NCI-H345 treated with DMSO at 0.1 percent for 48 hours (cell line): ENCODE measurements around the gene TNFSF13.

ENCODE experiments used
- DNase-seq: peaks from one replicate; lab custom pipeline; 2025; ENCODE audit not compliant: unreplicated experiment; lab: John Stamatoyannopoulos, UW

TNFSF13 gene

DNA sequence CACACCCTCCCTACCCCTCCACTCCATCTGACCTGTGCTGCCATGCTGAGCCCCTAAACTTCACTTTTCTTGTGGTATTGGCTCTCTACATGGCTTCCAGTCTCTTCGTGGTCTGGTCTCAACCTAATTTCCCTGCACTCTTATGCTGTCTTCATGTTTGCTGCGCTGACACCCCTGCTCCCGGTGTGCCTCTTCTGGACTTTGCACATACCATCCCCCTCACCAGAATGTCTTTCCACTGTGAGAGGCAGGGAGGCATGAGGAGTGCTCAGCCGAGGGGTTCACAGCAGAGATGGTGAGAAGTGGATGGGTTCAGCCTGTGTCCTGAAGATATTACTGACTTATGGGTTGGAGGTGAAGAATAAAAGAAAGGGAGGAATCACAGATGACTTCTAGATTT, 7.2 kb upstream of the TNFSF13 start:
- no peak for DNase-seq

DNA sequence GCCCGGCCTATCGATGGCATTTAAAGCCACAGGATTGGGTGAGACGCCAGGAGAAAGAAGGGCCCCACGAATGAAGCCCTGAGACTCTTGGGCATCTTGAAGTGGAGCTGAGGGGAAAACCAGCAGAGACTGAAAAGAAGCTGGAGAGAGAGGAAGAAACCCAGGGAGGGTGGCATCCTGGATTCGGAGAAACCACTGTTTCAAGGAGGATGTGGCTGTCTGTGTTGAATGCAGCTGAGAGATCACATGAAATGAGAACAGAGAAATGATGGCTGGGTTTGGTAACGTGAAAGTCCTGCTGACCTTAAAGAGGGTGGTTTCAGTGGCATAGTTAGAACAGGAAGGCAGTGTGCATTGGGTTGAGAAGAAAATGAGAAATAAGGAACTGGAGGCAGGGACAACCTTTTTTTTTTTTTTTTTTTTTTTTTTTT, 5.9 kb upstream of the TNFSF13 start:
- DNase-seq = no peak

DNA sequence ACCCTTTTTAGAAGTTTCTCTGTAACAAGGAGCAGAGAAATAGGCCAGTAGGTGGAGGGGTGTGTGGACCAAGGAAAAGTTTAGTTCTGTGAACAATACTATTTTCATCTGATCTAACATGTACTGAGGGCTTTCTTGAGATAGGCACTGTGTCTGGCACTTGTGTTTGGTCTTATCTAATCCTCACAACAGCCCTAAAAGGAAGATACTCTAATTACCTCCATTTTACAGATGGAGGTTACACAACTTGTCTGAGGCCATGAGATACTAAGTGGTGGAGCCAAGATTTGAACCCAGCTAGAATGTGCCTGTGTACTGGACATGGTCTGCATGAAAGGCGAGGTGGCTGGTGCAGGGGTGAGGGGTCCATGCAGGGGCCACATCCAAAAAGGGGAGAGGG, 5.2 kb upstream of the TNFSF13 start:
- DNase-seq = no peak

DNA sequence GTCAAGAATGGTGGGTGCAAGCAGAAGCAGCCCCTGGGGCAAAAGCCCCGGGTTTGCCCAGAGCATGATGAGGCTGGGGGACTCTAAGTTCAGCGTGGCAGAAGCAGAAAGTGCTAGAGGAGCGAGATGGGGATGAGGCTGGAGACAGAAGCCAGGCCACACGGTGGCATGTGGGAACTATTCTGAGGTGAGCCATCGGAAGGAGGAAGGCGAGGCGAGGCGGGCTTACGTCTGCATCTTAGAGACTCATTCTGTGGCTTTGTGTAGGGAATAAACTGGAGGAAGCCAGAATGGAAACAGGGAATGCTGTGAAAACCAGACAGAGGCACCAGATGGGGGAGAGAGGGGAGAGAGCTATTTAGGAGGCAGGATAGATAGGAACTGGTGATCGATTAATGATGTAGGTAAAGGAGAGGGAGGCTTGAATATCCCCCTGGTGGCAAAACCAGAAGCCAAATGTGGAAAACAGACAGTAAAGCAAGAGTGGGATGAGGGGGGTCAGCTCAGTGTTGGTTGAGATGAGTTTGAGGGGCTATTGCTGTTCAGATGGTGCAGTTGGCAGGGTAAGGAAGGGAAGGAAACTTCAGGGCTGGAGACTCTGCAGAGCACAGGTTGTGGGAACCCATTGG, 3.1 kb upstream of the TNFSF13 start:
- no peak for DNase-seq

DNA sequence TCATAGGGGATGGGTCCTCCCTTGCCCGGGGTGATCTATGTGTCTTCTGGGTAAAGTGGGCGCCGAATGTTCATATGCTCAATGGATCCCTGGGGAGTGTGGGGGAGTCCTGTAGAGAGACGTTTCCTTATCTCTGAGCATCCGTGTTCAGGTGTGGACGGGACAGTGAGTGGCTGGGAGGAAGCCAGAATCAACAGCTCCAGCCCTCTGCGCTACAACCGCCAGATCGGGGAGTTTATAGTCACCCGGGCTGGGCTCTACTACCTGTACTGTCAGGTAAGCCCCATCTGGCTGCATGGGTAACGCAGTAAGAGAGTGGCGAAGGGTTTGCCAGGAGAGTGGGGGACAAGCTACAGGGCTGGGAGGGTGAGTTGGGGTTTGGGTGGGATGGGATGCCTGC, 1.9 kb upstream of the TNFSF13 start:
- DNase-seq = no peak

DNA sequence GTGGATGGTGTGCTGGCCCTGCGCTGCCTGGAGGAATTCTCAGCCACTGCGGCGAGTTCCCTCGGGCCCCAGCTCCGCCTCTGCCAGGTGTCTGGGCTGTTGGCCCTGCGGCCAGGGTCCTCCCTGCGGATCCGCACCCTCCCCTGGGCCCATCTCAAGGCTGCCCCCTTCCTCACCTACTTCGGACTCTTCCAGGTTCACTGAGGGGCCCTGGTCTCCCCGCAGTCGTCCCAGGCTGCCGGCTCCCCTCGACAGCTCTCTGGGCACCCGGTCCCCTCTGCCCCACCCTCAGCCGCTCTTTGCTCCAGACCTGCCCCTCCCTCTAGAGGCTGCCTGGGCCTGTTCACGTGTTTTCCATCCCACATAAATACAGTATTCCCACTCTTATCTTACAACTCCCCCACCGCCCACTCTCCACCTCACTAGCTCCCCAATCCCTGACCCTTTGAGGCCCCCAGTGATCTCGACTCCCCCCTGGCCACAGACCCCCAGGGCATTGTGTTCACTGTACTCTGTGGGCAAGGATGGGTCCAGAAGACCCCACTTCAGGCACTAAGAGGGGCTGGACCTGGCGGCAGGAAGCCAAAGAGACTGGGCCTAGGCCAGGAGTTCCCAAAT, 1.3 kb upstream of the TNFSF13 start:
- DNase-seq = no peak

DNA sequence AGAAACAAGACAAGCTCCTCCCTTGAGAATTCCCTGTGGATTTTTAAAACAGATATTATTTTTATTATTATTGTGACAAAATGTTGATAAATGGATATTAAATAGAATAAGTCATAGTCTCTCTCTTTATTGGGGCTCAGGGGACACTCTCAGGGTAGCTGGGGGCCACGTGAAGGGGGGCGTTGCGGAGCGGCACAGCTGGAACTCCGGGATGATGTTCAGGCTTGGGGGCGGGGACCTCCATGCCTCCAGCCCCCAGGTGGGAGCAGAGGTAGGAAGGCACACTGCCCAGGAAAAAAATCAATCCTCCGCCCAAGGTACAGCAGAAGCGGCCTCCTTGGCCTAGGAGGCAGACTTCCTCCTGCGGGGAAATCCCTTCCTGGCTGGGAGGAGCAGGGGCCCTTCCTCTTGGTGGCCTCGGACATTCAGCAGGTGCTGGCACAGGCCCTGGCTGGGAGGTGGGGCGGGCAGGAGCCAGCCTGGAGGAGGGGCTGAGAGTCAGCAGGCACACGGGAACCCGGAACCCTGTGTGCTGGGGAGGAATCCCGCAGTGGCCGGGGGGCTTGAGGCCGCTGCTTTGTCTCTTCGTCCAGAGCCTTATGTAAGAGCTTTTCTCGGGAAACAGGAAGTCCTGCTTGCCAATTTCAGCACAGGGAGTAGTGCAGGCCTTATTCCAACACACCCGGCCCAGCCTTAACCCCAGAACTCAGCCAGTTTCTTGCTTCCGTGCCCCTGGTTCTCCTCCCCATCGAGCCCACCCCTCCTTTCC, 591 bp upstream of the TNFSF13 start:
- no peak for DNase-seq

DNA sequence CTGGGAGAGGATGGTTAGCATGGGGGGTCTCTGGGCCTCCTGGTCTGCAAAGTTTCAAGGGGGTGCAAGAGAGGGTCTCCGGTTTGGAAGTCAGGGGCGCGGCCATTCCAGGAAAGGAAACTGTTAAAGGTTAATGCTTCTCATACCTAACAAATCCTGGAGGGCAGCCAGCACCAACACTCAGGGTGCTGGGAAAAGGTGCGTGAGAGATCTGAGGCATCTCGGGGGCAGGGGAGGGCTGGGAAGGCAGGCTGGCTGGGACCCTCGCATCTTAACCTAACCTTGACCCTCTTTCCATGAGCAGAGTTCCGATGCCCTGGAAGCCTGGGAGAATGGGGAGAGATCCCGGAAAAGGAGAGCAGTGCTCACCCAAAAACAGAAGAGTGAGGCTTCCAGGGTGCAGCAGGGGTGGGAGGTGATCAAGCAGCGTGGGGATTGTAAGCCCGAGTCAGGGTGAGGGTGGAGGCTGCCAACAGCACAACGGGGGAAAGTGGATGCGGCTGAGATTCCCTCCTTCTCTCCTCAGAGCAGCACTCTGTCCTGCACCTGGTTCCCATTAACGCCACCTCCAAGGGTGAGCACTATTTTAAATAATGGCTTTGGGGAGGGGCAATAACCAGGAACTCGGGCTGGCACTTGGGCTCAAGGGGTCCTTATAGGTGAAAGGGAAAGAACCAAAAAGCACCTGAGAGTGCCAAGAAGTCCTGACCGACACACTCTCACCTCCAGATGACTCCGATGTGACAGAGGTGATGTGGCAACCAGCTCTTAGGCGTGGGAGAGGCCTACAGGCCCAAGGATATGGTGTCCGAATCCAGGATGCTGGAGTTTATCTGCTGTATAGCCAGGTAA, 996 bp downstream of the TNFSF13 start:
- no peak for DNase-seq

DNA sequence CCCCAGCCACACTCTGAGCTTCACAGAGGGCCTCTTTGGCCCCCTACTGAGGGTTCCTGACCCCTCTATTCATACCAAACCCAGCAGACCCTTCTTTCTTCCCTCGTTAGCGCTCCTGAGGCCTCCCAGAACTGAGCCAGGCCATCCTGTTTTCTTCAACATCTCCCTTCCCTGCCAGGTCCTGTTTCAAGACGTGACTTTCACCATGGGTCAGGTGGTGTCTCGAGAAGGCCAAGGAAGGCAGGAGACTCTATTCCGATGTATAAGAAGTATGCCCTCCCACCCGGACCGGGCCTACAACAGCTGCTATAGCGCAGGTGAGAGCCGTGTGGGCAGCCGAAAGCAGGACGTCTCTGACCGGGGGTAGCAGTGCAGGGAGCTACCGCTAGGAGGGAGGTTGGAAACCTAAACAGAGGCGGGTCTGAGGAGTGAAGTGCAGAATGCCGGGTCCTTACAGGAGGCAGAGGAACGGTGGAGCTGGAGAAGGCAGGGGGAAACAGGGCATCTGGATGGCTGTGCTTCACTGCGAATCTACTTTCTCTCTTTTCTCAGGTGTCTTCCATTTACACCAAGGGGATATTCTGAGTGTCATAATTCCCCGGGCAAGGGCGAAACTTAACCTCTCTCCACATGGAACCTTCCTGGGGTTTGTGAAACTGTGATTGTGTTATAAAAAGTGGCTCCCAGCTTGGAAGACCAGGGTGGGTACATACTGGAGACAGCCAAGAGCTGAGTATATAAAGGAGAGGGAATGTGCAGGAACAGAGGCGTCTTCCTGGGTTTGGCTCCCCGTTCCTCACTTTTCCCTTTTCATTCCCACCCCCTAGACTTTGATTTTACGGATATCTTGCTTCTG, 1.9 kb downstream of the TNFSF13 start:
- no peak for DNase-seq

DNA sequence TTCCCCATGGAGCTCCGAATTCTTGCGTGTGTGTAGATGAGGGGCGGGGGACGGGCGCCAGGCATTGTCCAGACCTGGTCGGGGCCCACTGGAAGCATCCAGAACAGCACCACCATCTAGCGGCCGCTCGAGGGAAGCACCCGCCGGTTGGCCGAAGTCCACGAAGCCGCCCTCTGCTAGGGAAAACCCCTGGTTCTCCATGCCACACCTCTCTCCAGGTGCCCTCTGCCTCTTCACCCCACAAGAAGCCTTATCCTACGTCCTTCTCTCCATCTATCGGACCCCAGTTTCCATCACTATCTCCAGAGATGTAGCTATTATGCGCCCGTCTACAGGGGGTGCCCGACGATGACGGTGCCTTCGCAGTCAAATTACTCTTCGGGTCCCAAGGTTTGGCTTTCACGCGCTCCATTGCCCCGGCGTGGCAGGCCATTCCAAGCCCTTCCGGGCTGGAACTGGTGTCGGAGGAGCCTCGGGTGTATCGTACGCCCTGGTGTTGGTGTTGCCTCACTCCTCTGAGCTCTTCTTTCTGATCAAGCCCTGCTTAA, 2.6 kb downstream of the TNFSF13 start:
- DNase-seq = peak; percentile 55

DNA sequence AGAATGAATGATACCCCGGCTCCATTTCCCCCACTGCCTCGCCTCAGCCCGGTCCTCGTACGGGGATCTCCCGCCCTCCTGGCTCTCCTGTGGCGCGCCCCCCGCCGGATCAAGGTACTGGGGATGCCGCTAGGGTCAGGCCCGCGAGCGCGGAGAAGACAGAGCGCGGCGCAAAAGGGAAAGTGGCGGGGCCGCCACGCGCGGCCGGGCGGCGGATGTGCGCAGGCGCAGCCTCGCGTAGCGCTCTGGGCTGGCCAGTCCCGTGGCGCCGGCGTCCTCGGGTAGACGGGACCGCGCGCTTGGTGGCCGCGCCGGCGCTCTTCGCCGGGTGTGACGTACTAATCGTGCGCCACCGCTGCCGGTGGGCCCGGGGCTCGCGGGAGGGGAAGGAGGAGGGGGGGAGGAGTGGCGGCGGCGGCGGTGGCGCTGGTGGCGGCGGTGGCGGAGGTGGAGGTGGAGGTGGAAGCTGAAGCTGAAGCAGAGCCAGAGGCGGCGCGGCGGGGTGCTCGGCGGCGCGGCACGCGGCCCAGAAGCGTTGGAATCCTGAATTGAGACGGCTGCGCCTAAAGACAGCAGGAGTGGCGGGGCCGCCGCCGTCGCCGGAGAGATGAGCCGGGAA, 3.1 kb downstream of the TNFSF13 start, which contains the start of gene SENP3:
TSS of gene SENP3 (plus strand) at position 331 of the 619 bp plus-strand sequence. CDS start 1,158 bp downstream, outside the sequence.
- DNase-seq = peak; percentile 42

DNA sequence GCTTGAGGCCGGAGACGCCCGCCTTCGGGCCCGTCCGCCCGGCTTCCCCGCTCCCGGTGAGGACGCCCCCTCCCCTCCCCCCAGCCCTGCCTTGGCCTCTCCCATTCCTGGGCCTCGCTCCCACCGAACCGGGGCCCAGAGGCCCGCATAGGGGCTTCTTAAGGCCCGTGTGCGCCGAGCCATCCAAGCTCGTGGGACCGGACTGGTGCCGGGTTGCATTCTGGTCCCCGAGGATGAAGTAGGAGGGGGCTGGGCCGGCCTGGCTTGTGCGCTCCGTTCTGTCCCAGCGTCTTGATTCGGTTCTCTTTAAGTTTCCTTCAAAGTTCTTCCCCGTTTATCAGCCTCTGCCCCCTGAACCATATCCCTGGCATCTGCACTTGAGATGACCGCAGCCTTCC, 3.7 kb downstream of the TNFSF13 start:
- no peak for DNase-seq

DNA sequence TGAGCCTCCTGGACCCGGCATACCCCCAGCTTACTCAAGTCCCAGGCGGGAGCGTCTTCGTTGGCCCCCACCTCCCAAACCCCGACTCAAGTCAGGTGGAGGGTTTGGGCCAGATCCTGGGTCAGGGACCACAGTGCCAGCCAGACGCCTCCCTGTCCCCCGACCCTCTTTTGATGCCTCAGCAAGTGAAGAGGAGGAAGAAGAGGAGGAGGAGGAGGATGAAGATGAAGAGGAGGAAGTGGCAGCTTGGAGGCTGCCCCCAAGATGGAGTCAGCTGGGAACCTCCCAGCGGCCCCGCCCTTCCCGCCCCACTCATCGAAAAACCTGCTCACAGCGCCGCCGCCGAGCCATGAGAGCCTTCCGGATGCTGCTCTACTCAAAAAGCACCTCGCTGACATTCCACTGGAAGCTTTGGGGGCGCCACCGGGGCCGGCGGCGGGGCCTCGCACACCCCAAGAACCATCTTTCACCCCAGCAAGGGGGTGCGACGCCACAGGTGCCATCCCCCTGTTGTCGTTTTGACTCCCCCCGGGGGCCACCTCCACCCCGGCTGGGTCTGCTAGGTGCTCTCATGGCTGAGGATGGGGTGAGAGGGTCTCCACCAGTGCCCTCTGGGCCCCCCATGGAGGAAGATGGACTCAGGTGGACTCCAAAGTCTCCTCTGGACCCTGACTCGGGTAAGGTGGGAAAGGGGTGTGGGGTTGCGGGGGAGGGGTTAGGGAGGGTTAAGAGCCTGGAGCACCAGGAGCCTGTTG, 4.7 kb downstream of the TNFSF13 start:
- DNase-seq = no peak

DNA sequence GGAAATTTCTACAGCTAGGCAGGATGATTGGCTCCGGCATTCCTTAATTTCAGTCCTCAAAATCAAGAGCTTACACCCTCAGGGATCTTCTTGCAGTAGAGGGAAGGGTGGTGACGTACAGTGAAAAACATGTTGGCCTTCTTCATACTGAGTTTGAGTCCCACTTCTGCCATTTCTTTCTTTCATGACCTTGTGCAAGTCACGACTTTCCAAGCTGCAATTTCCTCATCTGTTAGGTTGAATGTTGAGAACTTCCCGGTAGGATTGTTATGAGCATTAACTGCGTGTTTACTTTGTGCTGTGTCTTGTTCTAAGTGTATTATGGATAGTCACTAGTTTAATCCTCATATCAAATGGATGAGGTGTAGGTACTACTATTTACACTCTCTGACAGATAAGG, 11.0 kb downstream of the TNFSF13 start:
- no peak for DNase-seq

DNA sequence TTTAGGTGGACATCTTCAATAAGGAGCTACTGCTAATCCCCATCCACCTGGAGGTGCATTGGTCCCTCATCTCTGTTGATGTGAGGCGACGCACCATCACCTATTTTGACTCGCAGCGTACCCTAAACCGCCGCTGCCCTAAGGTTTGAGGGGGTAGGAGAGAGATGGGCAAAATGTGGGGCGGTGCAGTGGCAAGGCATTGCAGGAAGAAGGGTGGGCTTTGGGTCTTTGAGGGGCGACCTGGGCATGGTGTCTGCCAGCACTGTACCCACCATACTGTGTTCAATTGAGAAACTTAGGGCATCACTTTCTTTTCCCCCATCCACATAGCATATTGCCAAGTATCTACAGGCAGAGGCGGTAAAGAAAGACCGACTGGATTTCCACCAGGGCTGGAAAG, 11.8 kb downstream of the TNFSF13 start:
- no peak for DNase-seq

DNA sequence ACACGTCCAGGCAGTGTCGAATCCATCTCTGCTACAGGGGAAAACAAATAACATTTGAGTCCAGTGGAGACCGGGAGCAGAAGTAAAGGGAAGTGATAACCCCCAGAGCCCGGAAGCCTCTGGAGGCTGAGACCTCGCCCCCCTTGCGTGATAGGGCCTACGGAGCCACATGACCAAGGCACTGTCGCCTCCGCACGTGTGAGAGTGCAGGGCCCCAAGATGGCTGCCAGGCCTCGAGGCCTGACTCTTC, 13.7 kb downstream of the TNFSF13 start:
- no peak for DNase-seq

DNA sequence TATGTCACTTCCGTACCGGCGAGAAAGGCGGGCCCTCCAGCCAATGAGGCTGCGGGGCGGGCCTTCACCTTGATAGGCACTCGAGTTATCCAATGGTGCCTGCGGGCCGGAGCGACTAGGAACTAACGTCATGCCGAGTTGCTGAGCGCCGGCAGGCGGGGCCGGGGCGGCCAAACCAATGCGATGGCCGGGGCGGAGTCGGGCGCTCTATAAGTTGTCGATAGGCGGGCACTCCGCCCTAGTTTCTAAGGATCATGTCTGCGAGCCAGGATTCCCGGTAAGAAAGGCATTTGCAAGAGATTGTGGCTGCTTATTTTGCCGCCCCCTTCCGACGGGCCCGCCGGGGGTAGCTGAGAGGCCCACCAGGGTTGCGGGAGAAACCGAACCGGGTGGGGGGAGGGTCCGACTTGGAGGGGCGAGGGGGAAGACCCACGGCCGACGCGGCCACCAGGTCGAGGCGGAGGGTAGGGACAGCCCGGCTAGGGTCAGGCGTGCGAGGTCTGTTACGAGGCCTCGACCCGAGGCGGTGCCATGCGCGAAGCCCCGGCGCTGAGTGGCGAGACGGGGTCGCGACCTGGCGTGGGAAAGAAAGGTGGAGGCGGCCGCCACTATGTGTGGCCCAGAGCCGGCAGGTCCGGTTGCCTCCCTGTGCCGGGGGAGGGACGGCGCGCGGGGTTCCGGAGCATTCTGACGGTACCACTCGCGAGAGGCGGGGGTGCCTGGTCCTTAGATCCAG, 14.2 kb downstream of the TNFSF13 start:
- DNase-seq = peak; percentile 90

DNA sequence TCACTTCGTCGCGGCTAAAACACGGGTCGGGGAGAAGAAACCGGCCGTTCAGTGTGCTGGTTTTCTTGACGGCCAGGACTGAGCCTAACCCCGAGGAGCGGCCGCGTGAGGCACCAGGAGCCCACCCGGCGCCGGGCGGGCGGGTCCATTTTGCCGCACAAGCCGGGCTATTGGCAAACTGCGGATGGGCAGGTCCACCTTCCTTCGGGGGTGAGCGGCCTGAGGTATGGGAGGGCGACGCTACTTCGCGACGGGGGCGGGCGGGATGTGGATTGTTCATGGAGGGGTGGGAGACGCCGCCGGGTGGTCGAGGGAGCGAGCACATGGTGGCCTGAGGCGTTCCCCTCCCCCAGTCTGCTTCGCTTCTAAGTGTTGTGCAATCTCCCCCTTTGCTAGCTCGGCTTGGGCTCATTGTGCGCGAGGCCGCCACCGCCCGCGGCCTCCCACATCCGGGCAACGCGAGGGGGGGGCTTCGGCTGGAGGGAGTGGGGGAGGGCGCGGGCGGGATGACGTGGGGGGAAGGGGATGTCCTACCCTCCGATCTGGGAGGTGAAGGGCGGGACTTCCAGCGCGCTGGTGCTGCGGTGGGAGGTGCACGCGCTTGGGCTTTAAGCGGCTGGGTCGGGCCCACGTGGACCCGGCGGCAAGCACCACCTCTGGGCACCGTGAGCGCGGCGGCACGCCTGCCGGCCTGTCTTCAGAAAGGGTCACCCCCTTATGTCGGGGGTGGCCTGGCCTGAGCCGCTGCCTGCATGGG, 15.0 kb downstream of the TNFSF13 start:
- DNase-seq = peak; percentile 22
